ENCODE results near the gene CRYM.
"Not testable (repeated sequence)": the region's sequence is repeated elsewhere in the genome, so short reads cannot be mapped to it uniquely, and the experiment has no call there.

CRYM gene

GRCh38 chr16:21277045-21277926 lies 804 bp downstream of the CRYM start:
- DNase-seq (ENCODE audit: low read depth) = no peak

GRCh38 chr16:21276090-21276489 lies 2.0 kb downstream of the CRYM start:
- DNase-seq (ENCODE audit: low read depth) = no peak

GRCh38 chr16:21275529-21275928 lies 2.6 kb downstream of the CRYM start:
- no peak for DNase-seq (ENCODE audit: low read depth)

- no peak for DNase-seq (ENCODE audit: low read depth)
These were observed 3.8 kb downstream of the CRYM start for GRCh38 chr16:21274172-21274726.

- not testable (repeated sequence) for DNase-seq (ENCODE audit: low read depth)
These were observed 5.3 kb downstream of the CRYM start for GRCh38 chr16:21272763-21273162.

GRCh38 chr16:21272253-21272652 lies 5.8 kb downstream of the CRYM start:
- no peak for DNase-seq (ENCODE audit: low read depth)

- no peak for DNase-seq (ENCODE audit: low read depth)
These were observed 9.9 kb downstream of the CRYM start for GRCh38 chr16:21268236-21268635.

- DNase-seq (ENCODE audit: low read depth) = no peak
These were observed 10.8 kb downstream of the CRYM start for GRCh38 chr16:21267298-21267697.

- no peak for DNase-seq (ENCODE audit: low read depth)
These were observed 12.8 kb downstream of the CRYM start for GRCh38 chr16:21265104-21265837.

- DNase-seq (ENCODE audit: low read depth) = no peak
These were observed 13.5 kb downstream of the CRYM start for GRCh38 chr16:21264571-21265036.

- no peak for DNase-seq (ENCODE audit: low read depth)
These were observed 14.2 kb downstream of the CRYM start for GRCh38 chr16:21263640-21264570.

- no peak for DNase-seq (ENCODE audit: low read depth)
These were observed 15.1 kb downstream of the CRYM start for GRCh38 chr16:21262779-21263639.

- DNase-seq (ENCODE audit: low read depth) = no peak
These were observed 17.0 kb downstream of the CRYM start for GRCh38 chr16:21260870-21261791.

GRCh38 chr16:21257284-21257683 lies 20.8 kb downstream of the CRYM start:
- no peak for DNase-seq (ENCODE audit: low read depth)

- no peak for DNase-seq (ENCODE audit: low read depth)
These were observed 21.5 kb downstream of the CRYM start for GRCh38 chr16:21256636-21257035.

- no peak for DNase-seq (ENCODE audit: low read depth)
These were observed 24.6 kb downstream of the CRYM start for GRCh38 chr16:21253470-21253869.

- DNase-seq (ENCODE audit: low read depth) = no peak
These were observed 27.8 kb downstream of the CRYM start for GRCh38 chr16:21250072-21250923.

GRCh38 chr16:21248179-21248578 lies 29.9 kb downstream of the CRYM start:
- not testable (repeated sequence) for DNase-seq (ENCODE audit: low read depth)

All from activated T-cell treated with anti-CD3 and anti-CD28 coated beads for 1 hour (primary cell).